GM18505 (cell line): Measurements from ENCODE around the gene BSCL2.

ENCODE experiments used
- ATAC-seq: cut with Tn5 transposase; IDR thresholded peaks from one replicate; pipeline ENCODE4 v1.9.1; 2021; ENCODE audit not compliant: unreplicated experiment
- POLR2A ChIP-seq: IDR thresholded peaks from 4 replicates; pipeline ENCODE4 v1.6.1; 2011; ENCODE audit warnings: borderline replicate concordance; ENCODE audit not compliant: insufficient read depth, insufficient read length; ENCODE audit errors: extremely low read depth

Gene BSCL2

GRCh38 chr11:62646825-62647608 is 60.2 kb downstream of the BSCL2 start:
- ATAC-seq = no peak
- no peak for TF ChIP-seq POLR2A

- peak; percentile 88 for ATAC-seq
- TF ChIP-seq POLR2A = peak; percentile 95
These were observed 61.0 kb downstream of the BSCL2 start, which contains the start of gene GANAB for GRCh38 chr11:62645946-62646824. GANAB (minus strand) TSS chr11:62646613; CDS start chr11:62646599, 14 bp downstream.

- ATAC-seq = no peak
These were observed 61.6 kb downstream of the BSCL2 start for GRCh38 chr11:62645671-62645945.

GRCh38 chr11:62644220-62644619 is 63.0 kb downstream of the BSCL2 start:
- TF ChIP-seq POLR2A = no peak
- ATAC-seq = no peak

More at GRCh38 chr11:62645671-62645945, 61.6 kb downstream of the BSCL2 start:
- no peak for TF ChIP-seq POLR2A
